KMS-11 (cell line): ENCODE data around the gene SNX10.

Experiments
- H2AFZ ChIP-seq: fragments of 200-600 bp; sonication (generic); 2 replicates; pipeline ENCODE4 v1.6.1; 2016; ENCODE audit warnings: antibody characterized with exemption, mixed run types, low read depth
- H3K27ac ChIP-seq: fragments of 200-600 bp; sonication (generic); 2 replicates; pipeline ENCODE4 v1.6.1; 2016; ENCODE audit warnings: mild to moderate bottlenecking, mixed run types
- H3K27me3 ChIP-seq: fragments of 200-600 bp; sonication (generic); 2 replicates; pipeline ENCODE4 v1.6.1; 2017; ENCODE audit warnings: mild to moderate bottlenecking, low read depth, mixed run types, moderate library complexity; ENCODE audit not compliant: insufficient read depth
- H3K36me3 ChIP-seq: fragments of 200-600 bp; sonication (generic); 2 replicates; pipeline ENCODE4 v1.6.1; 2017; ENCODE audit warnings: mild to moderate bottlenecking, mixed run types; ENCODE audit not compliant: insufficient read depth
- H3K4me1 ChIP-seq: fragments of 200-600 bp; sonication (generic); 2 replicates; pipeline ENCODE4 v1.6.1; 2016; ENCODE audit warnings: mild to moderate bottlenecking, low read depth, mixed run types; ENCODE audit not compliant: poor library complexity, severe bottlenecking
- H3K4me2 ChIP-seq: fragments of 200-600 bp; sonication (generic); 2 replicates; pipeline ENCODE4 v1.7.0; 2016; ENCODE audit warnings: mild to moderate bottlenecking, mixed run types
- H3K4me3 ChIP-seq: fragments of 200-600 bp; sonication (generic); IDR thresholded peaks from 2 replicates; pipeline ENCODE4 v1.6.1; 2017; ENCODE audit warnings: low read depth, low read length, mixed read lengths; ENCODE audit not compliant: insufficient read depth
- H3K79me2 ChIP-seq: fragments of 200-600 bp; sonication (generic); 2 replicates; pipeline ENCODE4 v1.6.1; 2016; ENCODE audit warnings: low read depth, mixed run types; ENCODE audit not compliant: insufficient read depth
- H3K9ac ChIP-seq: fragments of 200-600 bp; sonication (generic); 2 replicates; pipeline ENCODE4 v1.6.1; 2016; ENCODE audit warnings: mild to moderate bottlenecking, mixed run types
- H4K20me1 ChIP-seq: fragments of 200-600 bp; sonication (generic); 2 replicates; pipeline ENCODE4 v1.6.1; 2016; ENCODE audit warnings: mild to moderate bottlenecking, mixed run types; ENCODE audit not compliant: insufficient read depth
- TF ChIP-seq, protein P1 (sequence below): fragments of 200-600 bp; sonication (generic); conservative IDR thresholded peaks from 2 replicates; pipeline ENCODE4 v1.6.1; 2017; ENCODE audit warnings: low read depth, mild to moderate bottlenecking, antibody characterized with exemption, low read length, moderate library complexity, mixed read lengths

SNX10 gene

DNA sequence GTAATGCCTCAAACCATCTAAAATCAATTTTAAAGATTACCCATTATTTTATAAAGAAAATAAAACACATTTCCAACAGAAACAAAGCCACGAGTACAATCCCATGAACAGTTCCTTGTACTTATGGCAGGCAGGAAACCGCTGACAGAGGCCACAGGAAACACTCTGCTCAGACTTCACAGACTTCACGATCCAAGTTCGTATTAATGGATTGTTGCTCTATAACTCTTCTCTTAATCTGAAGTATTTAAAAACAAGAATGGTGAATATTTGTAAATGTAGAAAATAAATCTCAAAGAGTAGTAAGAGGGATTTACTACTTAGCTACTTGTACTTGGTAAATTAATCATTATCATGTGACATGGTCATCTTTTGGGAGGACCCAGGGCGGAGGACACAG lies 78.3 kb downstream of the SNX10 start:
- TF ChIP-seq, protein P1, sequence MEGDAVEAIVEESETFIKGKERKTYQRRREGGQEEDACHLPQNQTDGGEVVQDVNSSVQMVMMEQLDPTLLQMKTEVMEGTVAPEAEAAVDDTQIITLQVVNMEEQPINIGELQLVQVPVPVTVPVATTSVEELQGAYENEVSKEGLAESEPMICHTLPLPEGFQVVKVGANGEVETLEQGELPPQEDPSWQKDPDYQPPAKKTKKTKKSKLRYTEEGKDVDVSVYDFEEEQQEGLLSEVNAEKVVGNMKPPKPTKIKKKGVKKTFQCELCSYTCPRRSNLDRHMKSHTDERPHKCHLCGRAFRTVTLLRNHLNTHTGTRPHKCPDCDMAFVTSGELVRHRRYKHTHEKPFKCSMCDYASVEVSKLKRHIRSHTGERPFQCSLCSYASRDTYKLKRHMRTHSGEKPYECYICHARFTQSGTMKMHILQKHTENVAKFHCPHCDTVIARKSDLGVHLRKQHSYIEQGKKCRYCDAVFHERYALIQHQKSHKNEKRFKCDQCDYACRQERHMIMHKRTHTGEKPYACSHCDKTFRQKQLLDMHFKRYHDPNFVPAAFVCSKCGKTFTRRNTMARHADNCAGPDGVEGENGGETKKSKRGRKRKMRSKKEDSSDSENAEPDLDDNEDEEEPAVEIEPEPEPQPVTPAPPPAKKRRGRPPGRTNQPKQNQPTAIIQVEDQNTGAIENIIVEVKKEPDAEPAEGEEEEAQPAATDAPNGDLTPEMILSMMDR: no peak
- no peak overlapping the region for H3K9ac ChIP-seq
- H3K27ac ChIP-seq: no peak overlapping the region
- no peaks in the 10 kb centered on the region for H4K20me1 ChIP-seq
- peaks cover 1% of the 10 kb centered on the region; the same call in 1 of the 2 replicates for H3K27me3 ChIP-seq
- no peak overlapping the region for H2AFZ ChIP-seq
- H3K4me1 ChIP-seq: peaks cover 16% of the 10 kb centered on the region
- no peak overlapping the region for H3K4me2 ChIP-seq
- no peaks in the 10 kb centered on the region for H3K79me2 ChIP-seq
- H3K36me3 ChIP-seq: no peaks in the 10 kb centered on the region
- H3K4me3 ChIP-seq: no peak overlapping the region

DNA sequence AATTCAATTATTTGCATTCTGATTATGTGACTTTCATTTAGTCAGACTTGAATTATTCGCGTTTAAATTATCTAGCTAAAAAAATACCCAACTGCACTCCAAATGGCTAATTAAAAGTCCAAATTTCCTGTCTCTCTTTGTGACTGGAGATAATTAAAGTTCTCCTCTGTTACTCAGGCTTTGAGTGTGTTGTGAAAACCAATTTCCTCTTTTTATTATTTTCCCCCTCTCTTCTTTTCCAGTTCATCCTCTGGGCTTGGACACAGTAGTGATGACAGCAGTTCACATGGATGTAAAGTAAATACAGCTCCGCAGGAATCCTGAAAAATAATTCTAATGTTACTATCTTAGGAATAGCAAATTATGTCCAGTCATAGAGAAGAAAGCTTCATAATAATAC lies 80.6 kb downstream of the SNX10 start:
- Histone ChIP-seq H3K27ac (no peak overlapping the region), H3K4me2 (no peak overlapping the region), H3K79me2 (no peaks in the 10 kb centered on the region), H3K27me3 (peaks cover 9% of the 10 kb centered on the region; the same call in 1 of the 2 replicates), H3K36me3 (no peaks in the 10 kb centered on the region), H4K20me1 (no peaks in the 10 kb centered on the region), H2AFZ (no peak overlapping the region), H3K4me3 (no peak overlapping the region), H3K9ac (no peak overlapping the region), H3K4me1 (peaks cover 23% of the 10 kb centered on the region)
- TF ChIP-seq, protein P1: no peak

DNA sequence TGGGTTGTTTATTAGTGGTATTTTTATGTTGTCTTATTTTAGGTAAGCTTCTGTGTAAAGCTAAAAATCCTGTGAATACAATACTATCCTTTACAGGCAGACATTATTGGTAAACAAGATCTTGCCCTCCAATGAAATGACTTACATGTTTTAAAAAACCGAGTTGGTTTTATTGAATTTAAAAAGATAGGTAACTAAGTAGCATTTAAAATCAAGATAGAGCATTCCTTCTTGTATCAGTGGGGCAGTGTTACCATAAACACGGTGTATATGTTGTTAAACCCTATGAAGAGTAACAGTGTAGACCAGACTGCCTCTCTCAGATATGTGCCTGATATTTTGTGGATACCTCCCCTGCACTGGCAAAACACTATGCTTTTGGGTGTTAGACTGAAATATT lies 81.0 kb downstream of the SNX10 start:
- Histone ChIP-seq H3K4me2 (no peak overlapping the region), H3K9ac (no peak overlapping the region), H3K4me1 (peaks cover 25% of the 10 kb centered on the region), H3K27me3 (peaks cover 9% of the 10 kb centered on the region; the same call in 1 of the 2 replicates), H2AFZ (no peak overlapping the region), H3K27ac (no peak overlapping the region), H3K4me3 (no peak overlapping the region), H4K20me1 (no peaks in the 10 kb centered on the region), H3K36me3 (no peaks in the 10 kb centered on the region), H3K79me2 (no peaks in the 10 kb centered on the region)
- TF ChIP-seq, protein P1: no peak

DNA sequence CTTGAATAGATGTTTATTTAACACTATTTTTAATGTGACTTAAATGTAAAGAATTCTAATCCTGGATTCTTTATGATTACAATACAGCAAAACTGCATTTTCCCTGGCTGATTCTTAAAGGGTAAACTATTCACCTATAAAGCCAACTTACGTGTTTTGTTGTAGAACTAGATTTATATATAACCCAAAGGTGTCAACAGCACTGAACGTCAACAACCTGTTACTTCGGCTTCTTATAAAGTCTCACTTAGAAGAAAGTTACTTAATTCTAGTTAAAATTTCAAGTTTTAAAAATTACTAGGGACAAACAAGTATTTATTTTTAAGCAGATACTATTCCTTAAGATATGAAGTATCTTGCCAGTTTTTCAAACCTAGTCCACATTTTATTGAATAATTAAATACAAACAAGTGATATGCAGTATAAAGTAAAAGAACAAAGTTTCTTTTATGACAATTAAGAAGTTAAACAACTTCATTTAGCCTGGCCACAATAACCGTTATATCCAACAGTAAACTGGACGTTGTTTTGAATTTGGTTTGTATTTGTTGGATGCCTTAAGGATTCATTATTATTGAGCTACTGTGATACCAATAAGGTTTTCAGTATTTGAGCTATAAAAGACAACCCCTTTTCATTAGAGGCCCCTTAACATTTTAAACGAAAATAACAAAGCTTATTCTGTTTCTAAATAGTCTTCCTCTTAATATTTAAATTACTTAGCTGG lies 83.1 kb downstream of the SNX10 start:
- TF ChIP-seq, protein P1: no peak
- Histone ChIP-seq H3K36me3 (no peaks in the 10 kb centered on the region), H3K4me2 (peak overlapping the region; percentile 94; the same call in 1 of the 2 replicates), H2AFZ (no peak overlapping the region), H3K79me2 (no peaks in the 10 kb centered on the region), H3K4me3 (no peak overlapping the region), H3K27me3 (peaks cover 14% of the 10 kb centered on the region; the same call in 1 of the 2 replicates), H4K20me1 (no peaks in the 10 kb centered on the region), H3K4me1 (peaks cover 14% of the 10 kb centered on the region), H3K9ac (no peak overlapping the region), H3K27ac (no peak overlapping the region)
